NT2/D1 (cell line): ENCODE results near the gene TBL1XR1.

ENCODE experiments used
- DNase-seq: peaks from one replicate; pipeline ENCODE4 v3.0.0-alpha.2; 2011; ENCODE audit warnings: low read depth, low spot score
- H3K27me3 ChIP-seq: 2 replicates; pipeline ENCODE4 v1.6.0; 2011; ENCODE audit warnings: mild to moderate bottlenecking; ENCODE audit not compliant: insufficient read length, insufficient read depth
- H3K36me3 ChIP-seq: 2 replicates; pipeline ENCODE4 v1.6.1; 2011; ENCODE audit warnings: mild to moderate bottlenecking, low read length, mixed read lengths; ENCODE audit not compliant: insufficient read depth, insufficient read length
- H3K4me1 ChIP-seq: 2 replicates; pipeline ENCODE4 v1.5.1; 2011; ENCODE audit not compliant: insufficient read depth, insufficient read length
- H3K4me3 ChIP-seq: 2 replicates; pipeline ENCODE4 v1.5.1; 2011; ENCODE audit warnings: low read depth; ENCODE audit not compliant: insufficient read length
- H3K9ac ChIP-seq: 2 replicates; pipeline ENCODE4 v1.6.0; 2011; ENCODE audit warnings: low read depth; ENCODE audit not compliant: insufficient read length
- H3K9me3 ChIP-seq: 2 replicates; pipeline ENCODE4 v1.5.1; 2011; ENCODE audit warnings: mild to moderate bottlenecking, low read length; ENCODE audit not compliant: insufficient read depth
- SUZ12 ChIP-seq: IDR thresholded peaks from 2 replicates; pipeline ENCODE4 v1.6.1; 2011; ENCODE audit not compliant: insufficient read length, insufficient read depth; ENCODE audit errors: extremely low read depth
- YY1 ChIP-seq: IDR thresholded peaks from 2 replicates; pipeline ENCODE4 v1.6.1; 2011; ENCODE audit not compliant: insufficient read length, insufficient read depth
- ZNF274 ChIP-seq: IDR thresholded peaks from 2 replicates; pipeline ENCODE4 v1.6.1; 2011; ENCODE audit warnings: mild to moderate bottlenecking, low read depth, low read length

Gene TBL1XR1

GRCh38 chr3:177123822-177124221 lies 73.5 kb downstream of the TBL1XR1 start:
- Histone ChIP-seq H3K4me3 (no peak overlapping the region), H3K9me3 (no peaks in the 10 kb centered on the region; the same call in 1 of the 2 replicates), H3K36me3 (peaks cover 10% of the 10 kb centered on the region), H3K4me1 (no peaks in the 10 kb centered on the region), H3K9ac (no peak overlapping the region), H3K27me3 (no peaks in the 10 kb centered on the region)
- TF ChIP-seq YY1: no peak
- no peak for TF ChIP-seq ZNF274
- TF ChIP-seq SUZ12: no peak
- no peak for DNase-seq

GRCh38 chr3:177122183-177122856 lies 75.0 kb downstream of the TBL1XR1 start:
- no peak overlapping the region for H3K9ac ChIP-seq
- H3K27me3 ChIP-seq: no peaks in the 10 kb centered on the region
- no peaks in the 10 kb centered on the region; the same call in 1 of the 2 replicates for H3K9me3 ChIP-seq
- no peaks in the 10 kb centered on the region for H3K4me1 ChIP-seq
- DNase-seq: no peak
- H3K36me3 ChIP-seq: peaks cover under 1% of the 10 kb centered on the region
- no peak overlapping the region for H3K4me3 ChIP-seq
- TF ChIP-seq SUZ12 (no peak), YY1 (no peak), ZNF274 (no peak)

- H3K4me1 ChIP-seq: no peaks in the 10 kb centered on the region
- no peak for DNase-seq
Measured at GRCh38 chr3:177119829-177120228, 77.5 kb downstream of the TBL1XR1 start.

GRCh38 chr3:177114253-177114652 lies 83.0 kb downstream of the TBL1XR1 start:
- no peak for DNase-seq
- no peaks in the 10 kb centered on the region for H3K4me1 ChIP-seq
- H3K9me3 ChIP-seq: no peaks in the 10 kb centered on the region
- H3K9ac ChIP-seq: no peak overlapping the region
- no peak for TF ChIP-seq YY1
- TF ChIP-seq ZNF274: no peak
- no peak for TF ChIP-seq SUZ12
- H3K36me3 ChIP-seq: no peaks in the 10 kb centered on the region
- no peaks in the 10 kb centered on the region for H3K27me3 ChIP-seq
- no peak overlapping the region for H3K4me3 ChIP-seq

More at GRCh38 chr3:177119829-177120228, 77.5 kb downstream of the TBL1XR1 start:
- TF ChIP-seq YY1 (no peak), SUZ12 (no peak)
- no peaks in the 10 kb centered on the region; the same call in 1 of the 2 replicates for H3K9me3 ChIP-seq
- no peaks in the 10 kb centered on the region for H3K36me3 ChIP-seq
- H3K27me3 ChIP-seq: no peaks in the 10 kb centered on the region
- H3K9ac ChIP-seq: no peak overlapping the region
- no peak overlapping the region for H3K4me3 ChIP-seq

GRCh38 chr3:177111541-177111949 lies 85.7 kb downstream of the TBL1XR1 start:
- TF ChIP-seq SUZ12 (no peak), YY1 (no peak), ZNF274 (no peak)
- no peaks in the 10 kb centered on the region for H3K4me1 ChIP-seq
- no peak for DNase-seq

GRCh38 chr3:177110895-177111294 lies 86.4 kb downstream of the TBL1XR1 start:
- Histone ChIP-seq H3K4me3 (no peak overlapping the region), H3K4me1 (no peaks in the 10 kb centered on the region), H3K9me3 (no peaks in the 10 kb centered on the region), H3K9ac (no peak overlapping the region), H3K27me3 (no peaks in the 10 kb centered on the region), H3K36me3 (no peaks in the 10 kb centered on the region)
- DNase-seq: no peak
- TF ChIP-seq ZNF274 (no peak), YY1 (no peak), SUZ12 (no peak)

More at GRCh38 chr3:177111541-177111949, 85.7 kb downstream of the TBL1XR1 start:
- Histone ChIP-seq H3K27me3 (no peaks in the 10 kb centered on the region), H3K9ac (no peak overlapping the region), H3K36me3 (no peaks in the 10 kb centered on the region), H3K9me3 (no peaks in the 10 kb centered on the region), H3K4me3 (no peak overlapping the region)

GRCh38 chr3:177110386-177110785 lies 86.9 kb downstream of the TBL1XR1 start:
- no peak for TF ChIP-seq SUZ12
- H3K9ac ChIP-seq: no peak overlapping the region
- H3K4me3 ChIP-seq: no peak overlapping the region
- no peaks in the 10 kb centered on the region for H3K4me1 ChIP-seq
- DNase-seq: no peak
- H3K36me3 ChIP-seq: no peaks in the 10 kb centered on the region
- no peaks in the 10 kb centered on the region for H3K27me3 ChIP-seq
- no peaks in the 10 kb centered on the region for H3K9me3 ChIP-seq

- no peaks in the 10 kb centered on the region for H3K4me1 ChIP-seq
- TF ChIP-seq YY1 (no peak), ZNF274 (no peak), SUZ12 (no peak)
- no peak overlapping the region for H3K9ac ChIP-seq
- no peak overlapping the region for H3K4me3 ChIP-seq
- no peak for DNase-seq
- H3K9me3 ChIP-seq: no peaks in the 10 kb centered on the region
- no peaks in the 10 kb centered on the region for H3K27me3 ChIP-seq
- H3K36me3 ChIP-seq: no peaks in the 10 kb centered on the region
Measured at GRCh38 chr3:177109688-177110330, 87.5 kb downstream of the TBL1XR1 start.
